Fibroblast of the aortic adventitia (primary cell): ENCODE measurements around the gene SPAG9. TPM values are rescaled to one million over a fixed set of nuclear protein-coding genes. Genes with fewer than 3 reads are reported as not detected.
A peak's percentile ranks its signal among the peaks of the same experiment; 100 is the strongest.

Experiments used
- DNase-seq: peaks from one replicate; pipeline ENCODE4 v3.0.0-alpha.2; 2010; ENCODE audit warnings: low read depth
- H3K4me3 ChIP-seq: 2 replicates; pipeline ENCODE4 v1.5.1; 2011; ENCODE audit warnings: low read depth, mild to moderate bottlenecking, control low read depth, low read length, moderate library complexity
- total RNA-seq: library from RNA; depleted of rRNA; stranded (reverse); fragments of >200 nt; gene quantifications from 2 replicates; pipeline ENCODE4 v1.2.3, GENCODE V29; 2012; ENCODE audit warnings: low replicate concordance
- TF ChIP-seq, protein P1 (sequence below): IDR thresholded peaks from 2 replicates; pipeline ENCODE4 v1.5.1; 2011; ENCODE audit warnings: mild to moderate bottlenecking, low read length, control low read depth, inconsistent platforms; ENCODE audit not compliant: insufficient read depth

The SPAG9 gene
- total RNA-seq, 1 donor = 135 TPM

DNA sequence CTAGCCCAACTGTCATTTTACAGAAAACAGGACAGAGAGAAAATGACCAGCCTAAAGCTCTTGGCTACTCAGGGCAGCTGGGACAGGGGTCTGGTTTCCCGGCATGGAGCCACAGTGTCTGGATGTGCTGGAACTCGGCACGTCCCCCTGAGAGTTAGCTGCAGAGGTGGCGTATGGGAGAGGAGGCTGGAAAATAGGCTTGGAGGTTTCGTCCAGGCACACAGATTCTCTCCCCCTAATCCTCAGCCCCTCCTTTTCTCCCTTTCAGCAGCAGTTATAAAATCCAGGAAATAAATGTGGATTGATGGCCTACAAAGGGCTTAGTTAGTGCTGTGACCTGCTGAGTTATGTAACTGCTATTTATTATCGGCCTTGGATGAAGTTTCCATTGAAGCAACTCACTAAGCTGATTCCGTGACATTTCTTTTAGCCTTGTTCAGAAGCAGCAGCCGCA lies 165.0 kb downstream of the SPAG9 start:
- TF ChIP-seq, protein P1, sequence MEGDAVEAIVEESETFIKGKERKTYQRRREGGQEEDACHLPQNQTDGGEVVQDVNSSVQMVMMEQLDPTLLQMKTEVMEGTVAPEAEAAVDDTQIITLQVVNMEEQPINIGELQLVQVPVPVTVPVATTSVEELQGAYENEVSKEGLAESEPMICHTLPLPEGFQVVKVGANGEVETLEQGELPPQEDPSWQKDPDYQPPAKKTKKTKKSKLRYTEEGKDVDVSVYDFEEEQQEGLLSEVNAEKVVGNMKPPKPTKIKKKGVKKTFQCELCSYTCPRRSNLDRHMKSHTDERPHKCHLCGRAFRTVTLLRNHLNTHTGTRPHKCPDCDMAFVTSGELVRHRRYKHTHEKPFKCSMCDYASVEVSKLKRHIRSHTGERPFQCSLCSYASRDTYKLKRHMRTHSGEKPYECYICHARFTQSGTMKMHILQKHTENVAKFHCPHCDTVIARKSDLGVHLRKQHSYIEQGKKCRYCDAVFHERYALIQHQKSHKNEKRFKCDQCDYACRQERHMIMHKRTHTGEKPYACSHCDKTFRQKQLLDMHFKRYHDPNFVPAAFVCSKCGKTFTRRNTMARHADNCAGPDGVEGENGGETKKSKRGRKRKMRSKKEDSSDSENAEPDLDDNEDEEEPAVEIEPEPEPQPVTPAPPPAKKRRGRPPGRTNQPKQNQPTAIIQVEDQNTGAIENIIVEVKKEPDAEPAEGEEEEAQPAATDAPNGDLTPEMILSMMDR = no peak
- no peak overlapping the region for H3K4me3 ChIP-seq
- DNase-seq = no peak

DNA sequence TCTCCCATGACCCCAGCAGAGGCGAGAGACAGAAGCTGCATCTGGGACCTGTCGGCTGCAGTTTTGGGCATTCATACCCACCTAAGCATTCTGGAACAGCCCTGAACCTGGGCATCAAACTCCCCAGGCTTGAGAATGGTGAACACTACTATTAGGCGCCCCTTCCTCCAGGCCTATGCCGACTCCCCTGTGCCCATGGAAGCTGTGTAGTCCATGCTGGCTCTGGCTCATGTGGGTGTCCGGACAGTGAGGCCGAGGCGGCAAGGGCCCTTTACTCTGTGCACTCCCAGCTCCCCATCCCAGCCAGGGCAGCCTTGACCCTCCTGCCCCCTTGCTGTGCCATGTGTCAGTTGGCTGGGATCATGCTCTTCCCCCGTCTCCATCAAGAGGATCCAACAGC lies 165.5 kb downstream of the SPAG9 start:
- H3K4me3 ChIP-seq = no peak overlapping the region
- TF ChIP-seq, protein P1 = no peak
- DNase-seq = no peak

DNA sequence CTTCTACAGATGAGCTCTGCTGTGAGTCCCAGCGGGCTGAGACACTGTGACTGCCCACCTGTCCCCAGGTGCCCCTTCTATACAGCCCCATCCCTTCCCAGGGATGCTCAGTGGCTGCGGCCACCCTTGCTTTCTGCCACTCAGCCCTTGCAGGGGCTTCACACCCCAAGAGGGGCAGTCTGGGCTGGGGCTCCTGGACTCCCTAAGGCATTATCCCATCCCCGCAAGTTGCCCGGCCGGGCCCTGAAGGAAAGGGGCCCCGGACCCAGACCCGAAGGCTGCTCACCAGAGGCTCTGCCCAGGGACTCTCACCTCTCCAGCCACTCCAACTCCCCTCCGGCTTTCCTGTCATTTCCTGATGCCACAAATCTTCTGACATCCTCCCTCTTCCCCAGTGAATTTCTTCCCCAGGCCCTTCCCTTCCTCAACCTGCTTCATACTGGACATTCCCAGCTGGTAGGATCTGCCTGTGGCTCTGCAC lies 166.0 kb downstream of the SPAG9 start:
- no peak overlapping the region for H3K4me3 ChIP-seq
- TF ChIP-seq, protein P1 = no peak
- no peak for DNase-seq

DNA sequence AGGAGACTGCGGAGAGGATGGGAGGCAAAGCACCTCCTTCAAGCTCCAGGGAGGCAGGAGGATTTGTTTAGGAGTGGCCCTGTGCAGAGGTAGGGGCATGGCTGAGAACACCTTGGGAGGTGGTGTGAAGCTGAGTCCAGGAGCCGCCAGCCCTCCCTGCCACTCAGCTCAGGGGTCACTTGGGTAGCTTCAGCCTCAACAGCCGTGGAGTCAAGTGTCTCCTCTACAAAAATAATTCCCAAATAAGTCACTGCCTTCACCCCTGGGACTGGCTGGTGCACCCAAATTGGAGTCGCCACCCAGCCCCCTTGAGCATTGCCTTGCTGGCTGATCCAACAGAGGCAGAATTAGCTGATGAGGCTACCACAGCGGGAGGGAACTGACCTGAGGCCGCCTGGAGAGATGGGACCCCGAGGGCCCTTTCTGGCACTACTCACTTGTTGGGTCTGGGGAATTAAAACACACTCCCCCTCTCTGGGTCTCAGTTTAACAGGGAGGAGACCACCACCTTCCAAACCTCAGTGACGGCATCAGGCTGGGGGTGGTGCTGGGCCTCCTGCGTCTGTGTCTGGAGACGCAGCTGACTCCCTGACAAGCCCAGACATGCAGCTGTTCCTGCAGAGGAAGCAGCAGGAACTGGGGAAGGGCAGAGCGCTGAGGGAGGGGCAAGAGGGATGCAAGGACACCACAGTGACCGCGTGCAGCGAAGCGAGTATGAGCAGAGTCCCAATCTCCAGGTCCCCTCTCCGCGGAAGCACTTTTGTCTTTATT lies 166.7 kb downstream of the SPAG9 start:
- no peak overlapping the region for H3K4me3 ChIP-seq
- peak; percentile 51 for DNase-seq
- TF ChIP-seq, protein P1 = no peak

DNA sequence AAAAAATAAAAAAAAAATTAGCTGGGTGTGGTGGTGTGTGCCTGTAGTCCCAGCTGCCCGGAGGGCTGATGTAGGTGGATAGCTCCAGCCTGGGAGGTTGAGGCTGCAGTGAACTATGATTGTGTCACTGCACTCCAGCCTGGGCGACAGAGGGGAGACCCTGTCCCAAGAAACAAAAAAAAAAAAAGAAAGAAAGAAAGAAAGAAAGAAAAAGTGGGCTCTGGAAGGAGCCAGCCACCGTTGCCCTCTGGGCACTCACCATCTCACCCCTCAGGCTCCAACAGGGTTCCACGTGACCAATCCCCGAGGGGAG lies 167.2 kb downstream of the SPAG9 start:
- no peak overlapping the region for H3K4me3 ChIP-seq
- DNase-seq = no peak
- TF ChIP-seq, protein P1 = no peak

DNA sequence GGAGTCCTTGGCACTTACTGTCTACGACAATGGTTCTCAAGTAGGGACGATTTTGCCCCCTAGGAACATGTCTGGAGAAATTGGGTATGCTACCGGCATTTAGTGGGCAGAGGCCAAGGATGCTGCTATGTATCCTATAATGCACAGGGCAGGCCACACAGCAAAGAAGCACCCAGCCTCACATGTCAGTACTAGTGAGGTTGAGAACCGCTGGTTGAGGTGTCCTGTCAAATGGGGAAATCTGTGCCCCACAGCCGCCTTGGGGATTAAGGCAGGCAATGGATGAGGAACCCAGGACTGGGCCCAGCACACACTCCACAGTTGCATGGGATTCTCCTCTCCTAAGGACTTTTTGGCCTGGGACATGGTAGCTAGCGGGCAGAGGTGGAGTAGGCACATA lies 167.8 kb downstream of the SPAG9 start:
- H3K4me3 ChIP-seq = no peak overlapping the region
- no peak for DNase-seq
- TF ChIP-seq, protein P1 = no peak

DNA sequence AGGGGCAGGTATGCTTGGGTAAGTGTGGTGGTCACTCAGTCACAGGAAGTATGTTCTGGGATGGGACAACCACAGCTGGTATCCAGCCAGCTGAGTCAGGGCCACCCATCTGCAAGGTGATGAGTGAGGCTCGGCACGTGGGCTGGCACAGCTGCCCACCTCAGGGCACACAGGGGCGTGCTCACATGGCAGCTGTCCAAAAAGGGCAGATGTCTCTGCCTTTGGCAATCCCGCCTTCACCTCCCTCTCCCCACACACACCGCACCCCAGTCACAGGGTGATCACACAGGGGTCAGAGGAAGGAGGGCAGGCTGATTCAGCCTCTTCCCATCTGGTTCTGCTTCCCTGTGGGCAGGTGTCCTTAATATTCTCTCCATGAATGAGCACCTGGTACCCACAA lies 168.7 kb downstream of the SPAG9 start:
- DNase-seq = no peak
- no peak overlapping the region for H3K4me3 ChIP-seq
- TF ChIP-seq, protein P1 = no peak
